Upper lobe of right lung (tissue), 1 donor: ENCODE results near the gene TPO. TPM values are rescaled to one million over a fixed set of nuclear protein-coding genes. Genes with fewer than 3 reads are reported as not detected.

Source experiments
- ATAC-seq: fragments of 200-7000 bp; cut with Tn5 transposase; one replicate; pipeline ENCODE4 v1.9.1; 2020; ENCODE audit warnings: mild to moderate bottlenecking, moderate library complexity
- DNase-seq: peaks from one replicate; pipeline ENCODE4 v3.0.0-alpha.2; 2020
- H3K27ac ChIP-seq: fragments of 200-600 bp; one replicate; pipeline ENCODE4 v1.8.0; 2022
- H3K27me3 ChIP-seq: fragments of 200-600 bp; one replicate; pipeline ENCODE4 v1.8.0; 2022; ENCODE audit warnings: mild to moderate bottlenecking
- H3K36me3 ChIP-seq: fragments of 200-600 bp; one replicate; pipeline ENCODE4 v1.8.0; 2022
- H3K4me1 ChIP-seq: fragments of 200-600 bp; one replicate; pipeline ENCODE4 v1.8.0; 2022
- H3K4me3 ChIP-seq: fragments of 200-600 bp; one replicate; pipeline ENCODE4 v1.8.0; 2022; ENCODE audit warnings: mild to moderate bottlenecking
- H3K9me3 ChIP-seq: fragments of 200-600 bp; one replicate; pipeline ENCODE4 v1.8.0; 2022
- CTCF ChIP-seq: fragments of 200-600 bp; IDR thresholded peaks from one replicate; pipeline ENCODE4 v1.8.0; 2022; ENCODE audit warnings: antibody characterized with exemption
- intact Hi-C: fragments of 100-400 bp; cut with DNase I; formaldehyde crosslinking; loops from one replicate; pipeline ENCODE4 v1.11.0; 2022
- total RNA-seq: library from RNA; stranded (reverse); fragmentation: NEBNext Ultra II Directional; extraction: Animal tissue kit (Norgen Biotek cat#: 25700); gene quantifications from one replicate; pipeline ENCODE4 v1.2.1, GENCODE V29; 2021
- donor health status: DM: no; HTN: yes; CAD: no; lungs with severe emphysema.

TPO gene
- total RNA-seq, 1 donor from 2014 or later: not detected

GRCh38 chr2:1398191-1398590, 15.1 kb upstream of the TPO start:
- intact Hi-C loops: no loop called here
- Histone ChIP-seq H3K9me3 (no peaks in the 10 kb centered on the region), H3K27ac (no peak overlapping the region), H3K27me3 (no peaks in the 10 kb centered on the region), H3K4me3 (no peak overlapping the region), H3K4me1 (no peaks in the 10 kb centered on the region), H3K36me3 (no peaks in the 10 kb centered on the region)
- DNase-seq: no peak
- ATAC-seq: no peak
- TF ChIP-seq CTCF: no peak

GRCh38 chr2:1400943-1401735, 12.1 kb upstream of the TPO start:
- intact Hi-C loops: no loop called here
- H3K9me3 ChIP-seq: no peaks in the 10 kb centered on the region
- H3K27ac ChIP-seq: no peak overlapping the region
- no peaks in the 10 kb centered on the region for H3K4me1 ChIP-seq
- no peak overlapping the region for H3K4me3 ChIP-seq
- H3K27me3 ChIP-seq: no peaks in the 10 kb centered on the region
- no peaks in the 10 kb centered on the region for H3K36me3 ChIP-seq
- ATAC-seq: no peak
- no peak for TF ChIP-seq CTCF
- no peak for DNase-seq

GRCh38 chr2:1402064-1402463, 11.2 kb upstream of the TPO start:
- H3K4me1 ChIP-seq: no peaks in the 10 kb centered on the region
- ATAC-seq (no peak), DNase-seq (no peak)
- H3K4me3 ChIP-seq: no peak overlapping the region
- H3K9me3 ChIP-seq: no peaks in the 10 kb centered on the region
- no peaks in the 10 kb centered on the region for H3K36me3 ChIP-seq
- H3K27ac ChIP-seq: no peak overlapping the region
- no peaks in the 10 kb centered on the region for H3K27me3 ChIP-seq
- TF ChIP-seq CTCF: no peak
- intact Hi-C loops: no loop called here

GRCh38 chr2:1403565-1403964, 9.7 kb upstream of the TPO start:
- H3K27me3 ChIP-seq: no peaks in the 10 kb centered on the region
- no peak for DNase-seq
- H3K4me1 ChIP-seq: no peaks in the 10 kb centered on the region
- intact Hi-C loops: no loop called here
- no peaks in the 10 kb centered on the region for H3K36me3 ChIP-seq
- no peak overlapping the region for H3K4me3 ChIP-seq
- no peaks in the 10 kb centered on the region for H3K9me3 ChIP-seq
- H3K27ac ChIP-seq: no peak overlapping the region
- no peak for TF ChIP-seq CTCF
- peak; percentile 7 for ATAC-seq

- Histone ChIP-seq H3K9me3 (no peaks in the 10 kb centered on the region), H3K27me3 (no peaks in the 10 kb centered on the region), H3K4me1 (no peaks in the 10 kb centered on the region), H3K4me3 (no peak overlapping the region), H3K36me3 (no peaks in the 10 kb centered on the region), H3K27ac (no peak overlapping the region)
- intact Hi-C loops: no loop called here
- ATAC-seq (no peak), DNase-seq (no peak)
- no peak for TF ChIP-seq CTCF
These were observed 8.1 kb upstream of the TPO start for GRCh38 chr2:1405124-1405523.
